H1 (cell line): ENCODE data around the gene HINT2. TPM values are rescaled to one million over a fixed set of nuclear protein-coding genes. Genes with fewer than 3 reads are reported as not detected.

ENCODE experiments used
- CTCF ChIA-PET: fragments of 300-600 bp; sonication (Branson Sonifier 250); formaldehyde crosslinking; loops from one replicate; lab custom pipeline; 2021; ENCODE audit not compliant: partially characterized antibody; lab: Charles Lee
- POLR2A ChIA-PET: fragments of 300-600 bp; sonication (Branson Sonifier 250); formaldehyde crosslinking; loops from one replicate; lab custom pipeline; 2021; ENCODE audit warnings: inconsistent platforms; ENCODE audit not compliant: partially characterized antibody; lab: Charles Lee
- DNase-seq, 2 experiments: peaks; one replicate each; pipeline versions ENCODE4 v3.0.0 to v3.0.0-alpha.2; 2010 to 2022; ENCODE audit warnings: low spot score in 2 of 2, low read depth in 1 of 2, mixed read lengths in 1 of 2
- FAIRE-seq: peaks from 2 replicates; lab custom pipeline; 2011; peaks lifted over from hg19 to GRCh38; lab: Jason Lieb, UNC
- H2AFZ ChIP-seq: 2 replicates; pipeline ENCODE4 v1.8.1; 2012; ENCODE audit warnings: low read length, inconsistent platforms
- H2AK5ac ChIP-seq: 2 replicates; pipeline ENCODE4 v1.6.1; 2013; ENCODE audit warnings: low read depth, low read length
- H2BK120ac ChIP-seq: replicated peaks from 2 replicates; pipeline ENCODE3; 2013; ENCODE audit warnings: low read depth, low read length, inconsistent platforms
- H2BK12ac ChIP-seq: 2 replicates; pipeline ENCODE4 v1.6.1; 2013; ENCODE audit warnings: low read depth, low read length
- H2BK15ac ChIP-seq: 2 replicates; pipeline ENCODE4 v1.6.1; 2013; ENCODE audit warnings: low read length
- H2BK20ac ChIP-seq: 2 replicates; pipeline ENCODE4 v1.6.1; 2013; ENCODE audit warnings: low read length
- H2BK5ac ChIP-seq: 2 replicates; pipeline ENCODE4 v1.6.1; 2013; ENCODE audit warnings: low read depth, low read length
- H3K14ac ChIP-seq: 2 replicates; pipeline ENCODE4 v1.6.1; 2013; ENCODE audit warnings: inconsistent platforms; ENCODE audit not compliant: insufficient read length
- H3K18ac ChIP-seq: 2 replicates; pipeline ENCODE4 v1.6.1; 2013; ENCODE audit warnings: low read length; ENCODE audit errors: extremely low read depth
- H3K23ac ChIP-seq: 2 replicates; pipeline ENCODE4 v1.6.1; 2013; ENCODE audit warnings: inconsistent platforms; ENCODE audit not compliant: insufficient read length
- H3K23me2 ChIP-seq: 2 replicates; pipeline ENCODE4 v1.6.1; 2013; ENCODE audit warnings: low read depth, low read length
- H3K27ac ChIP-seq: 2 replicates; pipeline ENCODE4 v1.6.1; 2011; ENCODE audit warnings: low read depth, low read length, inconsistent platforms
- H3K27me3 ChIP-seq, 4 experiments: replicated peaks in 1 of 4; 1 replicate in 1 of 4; 2 replicates in 3 of 4; pipeline versions ENCODE4 v1.6.1 to v1.8.1; 2011 to 2013; ENCODE audit warnings: low read length in 3 of 4, mild to moderate bottlenecking in 3 of 4, inconsistent platforms in 2 of 4, mixed read lengths in 2 of 4, moderate library complexity in 1 of 4; ENCODE audit not compliant: control insufficient read depth in 3 of 4, insufficient read depth in 3 of 4; ENCODE audit errors: extremely low read depth in 1 of 4
- H3K36me3 ChIP-seq, 4 experiments: 2 replicates each; pipeline versions ENCODE4 v1.6.1 to v1.8.1; 2011 to 2013; ENCODE audit warnings: mild to moderate bottlenecking in 4 of 4, low read length in 3 of 4, moderate library complexity in 2 of 4, control low read depth in 1 of 4, inconsistent platforms in 1 of 4; ENCODE audit not compliant: insufficient read depth in 4 of 4, control insufficient read depth in 2 of 4
- H3K4ac ChIP-seq: replicated peaks from 2 replicates; pipeline ENCODE3; 2013; ENCODE audit warnings: low read length, low read depth, mixed read lengths, inconsistent platforms; ENCODE audit not compliant: insufficient read length
- H3K4me1 ChIP-seq, 4 experiments: replicated peaks in 1 of 4; 1 replicate in 1 of 4; 2 replicates in 3 of 4; pipeline versions ENCODE4 v1.6.1 to v1.8.1; 2011 to 2013; ENCODE audit warnings: low read length in 3 of 4, inconsistent platforms in 2 of 4, mixed read lengths in 1 of 4; ENCODE audit not compliant: insufficient read depth in 4 of 4, control insufficient read depth in 3 of 4
- H3K4me2 ChIP-seq, 2 experiments: 2 replicates each; pipeline versions ENCODE4 v1.6.1 to v1.8.1; 2011 to 2013; ENCODE audit warnings: low read depth in 2 of 2, low read length in 2 of 2, control low read depth in 1 of 2, inconsistent platforms in 1 of 2, mild to moderate bottlenecking in 1 of 2; ENCODE audit not compliant: insufficient read depth in 1 of 2
- H3K4me3 ChIP-seq, 4 experiments: fragments of 200-600, 300-600 bp in 1 of 4; sonication (generic), shearing (Covaris generic), sonication (Bioruptor Twin) in 1 of 4; 2 replicates each; pipeline versions ENCODE4 v1.5.1 to v1.8.1; 2011 to 2016; ENCODE audit warnings: low read length in 4 of 4, low read depth in 3 of 4, control low read depth in 2 of 4, inconsistent platforms in 2 of 4, mild to moderate bottlenecking in 2 of 4, mixed read lengths in 1 of 4, moderate library complexity in 1 of 4; ENCODE audit not compliant: insufficient read depth in 2 of 4; ENCODE audit errors: extremely low read depth in 1 of 4
- H3K56ac ChIP-seq: replicated peaks from 2 replicates; pipeline ENCODE3; 2013; ENCODE audit warnings: low read depth, mild to moderate bottlenecking, mixed read lengths, low read length, inconsistent platforms; ENCODE audit not compliant: insufficient read length
- H3K79me1 ChIP-seq: 2 replicates; pipeline ENCODE4 v1.6.1; 2013; ENCODE audit warnings: low read depth, low read length, control low read depth
- H3K79me2 ChIP-seq, 2 experiments: 2 replicates each; pipeline versions ENCODE4 v1.6.1 to v1.8.1; 2012 to 2013; ENCODE audit warnings: low read length in 2 of 2, mild to moderate bottlenecking in 2 of 2, inconsistent platforms in 1 of 2; ENCODE audit not compliant: insufficient read depth in 2 of 2, control insufficient read depth in 1 of 2
- H3K9ac ChIP-seq, 4 experiments: replicated peaks in 1 of 4; 1 replicate in 1 of 4; 2 replicates in 3 of 4; pipeline versions ENCODE4 v1.6.1 to v1.8.1; 2011 to 2013; ENCODE audit warnings: low read depth in 3 of 4, low read length in 3 of 4, control low read depth in 2 of 4, mild to moderate bottlenecking in 2 of 4, moderate library complexity in 2 of 4, inconsistent platforms in 1 of 4; ENCODE audit errors: extremely low read depth in 1 of 4
- H3K9me3 ChIP-seq, 2 experiments: 2 replicates each; pipeline versions ENCODE4 v1.6.1 to v1.8.1; 2012 to 2013; ENCODE audit warnings: mild to moderate bottlenecking in 2 of 2, moderate library complexity in 2 of 2, control low read depth in 1 of 2, inconsistent platforms in 1 of 2, low read depth in 1 of 2, low read length in 1 of 2, mixed read lengths in 1 of 2; ENCODE audit not compliant: insufficient read depth in 2 of 2
- H4K20me1 ChIP-seq, 2 experiments: replicated peaks in 1 of 2; 2 replicates each; pipeline versions ENCODE3 to v1.8.1; 2011 to 2013; ENCODE audit warnings: inconsistent platforms in 2 of 2, low read length in 2 of 2, mild to moderate bottlenecking in 1 of 2; ENCODE audit not compliant: insufficient read depth in 2 of 2, control insufficient read depth in 1 of 2
- H4K5ac ChIP-seq: 2 replicates; pipeline ENCODE4 v1.6.1; 2013; ENCODE audit warnings: low read length, low read depth, mixed read lengths, inconsistent platforms; ENCODE audit not compliant: insufficient read length
- H4K8ac ChIP-seq: 2 replicates; pipeline ENCODE4 v1.8.0; 2013; ENCODE audit warnings: mild to moderate bottlenecking, moderate library complexity, low read length, inconsistent platforms; ENCODE audit not compliant: insufficient read depth; ENCODE audit errors: extremely low read depth
- H4K91ac ChIP-seq: replicated peaks from 2 replicates; pipeline ENCODE3; 2013; ENCODE audit warnings: low read length, mixed read lengths, inconsistent platforms; ENCODE audit not compliant: insufficient read length
- ATF2 ChIP-seq: IDR thresholded peaks from 2 replicates; pipeline ENCODE4 v1.6.1; 2012; ENCODE audit warnings: low read length, inconsistent platforms
- ATF3 ChIP-seq: IDR thresholded peaks from 2 replicates; pipeline ENCODE4 v1.6.1; 2011; ENCODE audit warnings: low read depth, mild to moderate bottlenecking, low read length; ENCODE audit not compliant: insufficient read depth
- BRCA1 ChIP-seq: IDR thresholded peaks from 2 replicates; pipeline ENCODE4 v1.6.1; 2012; ENCODE audit warnings: low read depth, low read length, improper control_type of control experiment
- CBX8 ChIP-seq: fragments of 300-800, 300-1000 bp; sonication (generic); IDR thresholded peaks from 2 replicates; pipeline ENCODE4 v1.7.1; 2016; ENCODE audit warnings: low read depth, low read length, borderline replicate concordance
- CEBPB ChIP-seq: IDR thresholded peaks from 2 replicates; pipeline ENCODE4 v1.6.1; 2012; ENCODE audit warnings: low read depth, low read length
- EZH2 ChIP-seq: fragments of 200-600 bp; sonication (generic); IDR thresholded peaks from 2 replicates; pipeline ENCODE4 v1.7.1; 2012; ENCODE audit warnings: low read depth, mild to moderate bottlenecking, moderate library complexity, low read length, inconsistent platforms; ENCODE audit not compliant: severe bottlenecking
- JUND ChIP-seq: IDR thresholded peaks from 2 replicates; pipeline ENCODE4 v1.6.1; 2011; ENCODE audit warnings: mild to moderate bottlenecking, improper control_type of control experiment, low read length
- NRF1 ChIP-seq: IDR thresholded peaks from 2 replicates; pipeline ENCODE4 v1.6.1; 2011; ENCODE audit warnings: mild to moderate bottlenecking, low read depth, low read length, improper control_type of control experiment
- POLR2A ChIP-seq, 2 experiments: IDR thresholded peaks; 1 replicate in 1 of 2; 2 replicates in 1 of 2; pipeline ENCODE4 v1.6.1; 2011; ENCODE audit warnings: low read depth in 2 of 2, low read length in 2 of 2, mild to moderate bottlenecking in 2 of 2; ENCODE audit errors: control extremely low read depth in 1 of 2
- RXRA ChIP-seq: IDR thresholded peaks from 2 replicates; pipeline ENCODE4 v1.6.1; 2011; ENCODE audit warnings: low read depth, mild to moderate bottlenecking, low read length, moderate library complexity; ENCODE audit not compliant: insufficient read depth
- WGBS, 2 experiments: shearing (Covaris generic) in 1 of 2; methylation state at CpG; one replicate each; pipeline versions ENCODE4 v1.1.6 to v1.1.7; 2013 to 2015; ENCODE audit warnings: low lambda C conversion rate in 2 of 2, mixed read lengths in 2 of 2, inconsistent platforms in 1 of 2, low coverage in 1 of 2, missing lambda C conversion rate in 1 of 2; ENCODE audit not compliant: insufficient replicate concordance in 2 of 2, insufficient coverage in 1 of 2, insufficient read length in 1 of 2; ENCODE audit errors: extremely low coverage in 1 of 2, missing lambda C conversion rate in 1 of 2; 5-methylcytosine and 5-hydroxymethylcytosine counted together
- polyA plus RNA-seq, 7 experiments: library from polyadenylated mRNA; depleted of rRNA in 3 of 7; stranded (reverse) in 5 of 7; unstranded in 2 of 7; fragments of >200 nt in 5 of 7; fragments of 200-250 nt in 2 of 7; gene quantifications; 1 replicate in 5 of 7; 2 replicates in 1 of 7; 4 replicates in 1 of 7; pipeline versions ENCODE4 v1.2.1 to v1.2.3, GENCODE V29; 2011 to 2013; ENCODE audit warnings: missing spikeins in 2 of 7, mixed read lengths in 2 of 7
- total RNA-seq: library from RNA; stranded (reverse); fragmentation: NEBNext Ultra II Directional; extraction: Animal tissue kit (Norgen Biotek cat#: 25700); gene quantifications from 2 replicates; pipeline ENCODE4 v1.2.1, GENCODE V29; 2021

Gene HINT2
- total and polyA plus RNA-seq, 2 of the 8 experiments (the other 6 are each of a cell fraction or from before 2014, with no cell fraction given) = 32.1 to 51.2 TPM

- H3K27me3 ChIP-seq = no peaks in the 10 kb centered on the region
- H3K36me3 ChIP-seq = no peaks in the 10 kb centered on the region
- no peak overlapping the region for H3K4me2 ChIP-seq
- DNase-seq (no peak), FAIRE-seq (no peak)
- H2BK5ac ChIP-seq = no peak overlapping the region
- no peak overlapping the region for H2BK120ac ChIP-seq
- H4K5ac ChIP-seq = no peak overlapping the region
- TF ChIP-seq CBX8 = no peak
- no peak for TF ChIP-seq JUND
- no peak for TF ChIP-seq BRCA1
- TF ChIP-seq RXRA = no peak
- TF ChIP-seq EZH2 = no peak
- no peak for TF ChIP-seq NRF1
- TF ChIP-seq POLR2A (IDR thresholded peaks at IDR 0.05; ENCODE audit: control extremely low read depth in 1 of 2, low read depth in 2 of 2, low read length in 2 of 2) = no peak
- TF ChIP-seq CEBPB = no peak
- no peak for TF ChIP-seq ATF2
- no peak for TF ChIP-seq ATF3
- ChIA-PET CTCF (interaction anchor here (0.5 to 2.1 kb wide), 7 partner anchors 9 to 159 kb away, joined by 3 to 7 read pairs (median 3); no protein-coding TSS in a partner anchor), POLR2A (interaction anchor here (1.3 to 1.6 kb wide), 2 partner anchors 13 to 81 kb away, joined by 3 read pairs; no protein-coding TSS in a partner anchor)
- no peaks in the 10 kb centered on the region for H3K79me2 ChIP-seq
- no peak overlapping the region for H3K4ac ChIP-seq
- no peak overlapping the region for H2AK5ac ChIP-seq
- no peaks in the 10 kb centered on the region for H3K23me2 ChIP-seq
- no peak overlapping the region for H4K8ac ChIP-seq
- no peak overlapping the region for H3K14ac ChIP-seq
- no peak overlapping the region for H3K18ac ChIP-seq
- no peaks in the 10 kb centered on the region for H4K20me1 ChIP-seq
- 87% methylated on average over 1 of the region's 1 CpG; no CpG with 5 or more reads in 1 of the 2 experiments for WGBS, 2 experiments
- H3K9ac ChIP-seq = no peak overlapping the region
- H2AFZ ChIP-seq = no peak overlapping the region
- no peak overlapping the region for H3K4me3 ChIP-seq
- H3K56ac ChIP-seq = no peak overlapping the region
- no peak overlapping the region for H2BK12ac ChIP-seq
- H3K79me1 ChIP-seq = no peaks in the 10 kb centered on the region
- H2BK20ac ChIP-seq = no peak overlapping the region
- H3K4me1 ChIP-seq = no peaks in the 10 kb centered on the region
- H2BK15ac ChIP-seq = no peak overlapping the region
- no peak overlapping the region for H3K23ac ChIP-seq
- H4K91ac ChIP-seq = no peak overlapping the region
- H3K9me3 ChIP-seq = no peaks in the 10 kb centered on the region
- no peak overlapping the region for H3K27ac ChIP-seq
Observed at GRCh38 chr9:35769763-35770162, 45.1 kb downstream of the HINT2 start.
